OCI-LY7 (cell line): Measurements from ENCODE around the gene ASB17. TPM values are rescaled to one million over a fixed set of nuclear protein-coding genes. Genes with fewer than 3 reads are reported as not detected.

Experiments
- BruUV-seq: library from RNA; stranded (reverse); fragments of 400-500 nt; replicated peaks from 2 replicates; lab custom pipeline; 2021; lab: Mats Ljungman, UMichigan
- CTCF ChIA-PET: fragments of 300-600 bp; sonication (Branson Sonifier 250); formaldehyde crosslinking; loops from one replicate; lab custom pipeline; 2022; ENCODE audit warnings: antibody characterized with exemption; ENCODE audit not compliant: unreplicated experiment; lab: Charles Lee
- POLR2A ChIA-PET: fragments of 300-600 bp; sonication (Branson Sonifier 250); formaldehyde crosslinking; loops from one replicate; lab custom pipeline; 2022; ENCODE audit warnings: antibody characterized with exemption; lab: Charles Lee
- DNase-seq: peaks from one replicate; pipeline ENCODE4 v3.0.0-alpha.2; 2015; ENCODE audit warnings: low spot score
- H2AFZ ChIP-seq: fragments of 200-600 bp; sonication (generic), shearing (Covaris generic); 2 replicates; pipeline ENCODE4 v1.6.1; 2014; ENCODE audit warnings: mild to moderate bottlenecking, antibody characterized with exemption, low read length, moderate library complexity
- H3K27ac ChIP-seq: fragments of 200-600 bp; sonication (generic); 2 replicates; pipeline ENCODE4 v1.5.1; 2014; ENCODE audit warnings: mixed run types, low read depth, mild to moderate bottlenecking, moderate library complexity, low read length, inconsistent platforms; ENCODE audit not compliant: poor library complexity, severe bottlenecking
- H3K36me3 ChIP-seq: fragments of 200-600 bp; sonication (generic); 2 replicates; pipeline ENCODE4 v1.6.1; 2014; ENCODE audit warnings: mild to moderate bottlenecking, antibody characterized with exemption, low read length, moderate library complexity, mixed read lengths; ENCODE audit not compliant: insufficient read depth
- H3K4me1 ChIP-seq: fragments of 200-600 bp; sonication (generic); 2 replicates; pipeline ENCODE4 v1.5.1; 2014; ENCODE audit warnings: mild to moderate bottlenecking, low read length; ENCODE audit not compliant: insufficient read depth, poor library complexity, severe bottlenecking
- H3K4me2 ChIP-seq: fragments of 200-600 bp; sonication (generic); 2 replicates; pipeline ENCODE4 v1.6.1; 2014; ENCODE audit warnings: mild to moderate bottlenecking, low read length
- H3K4me3 ChIP-seq: fragments of 200-600 bp; sonication (generic); 2 replicates; pipeline ENCODE4 v1.5.1; 2014; ENCODE audit warnings: mild to moderate bottlenecking, low read depth, low read length; ENCODE audit not compliant: poor library complexity, severe bottlenecking
- H3K79me2 ChIP-seq: fragments of 200-600 bp; sonication (generic); 2 replicates; pipeline ENCODE4 v1.6.1; 2016; ENCODE audit warnings: low read depth, mild to moderate bottlenecking, low read length, moderate library complexity, mixed read lengths; ENCODE audit not compliant: insufficient read depth
- H3K9me2 ChIP-seq: fragments of 200-600 bp; sonication (generic); 2 replicates; pipeline ENCODE4 v1.6.1; 2016; ENCODE audit warnings: mild to moderate bottlenecking, low read length, mixed read lengths; ENCODE audit not compliant: insufficient read depth
- H3K9me3 ChIP-seq: fragments of 200-600 bp; sonication (generic); 2 replicates; pipeline ENCODE4 v1.6.1; 2014; ENCODE audit warnings: mild to moderate bottlenecking, mixed run types, low read length, mixed read lengths
- H4K20me1 ChIP-seq: fragments of 200-600 bp; sonication (generic); 2 replicates; pipeline ENCODE4 v1.6.1; 2014; ENCODE audit warnings: mild to moderate bottlenecking, antibody characterized with exemption, low read length, moderate library complexity, mixed read lengths; ENCODE audit not compliant: insufficient read depth
- CTCF ChIP-seq: fragments of 200-600 bp; sonication (generic); conservative IDR thresholded peaks from 2 replicates; pipeline ENCODE4 v1.5.1; 2014; ENCODE audit warnings: mild to moderate bottlenecking, antibody characterized with exemption, low read length, moderate library complexity, mixed read lengths
- EZH2phosphoT487 ChIP-seq: fragments of 200-600 bp; sonication (generic); IDR thresholded peaks from 2 replicates; pipeline ENCODE4 v1.6.1; 2018; ENCODE audit warnings: low read depth, borderline replicate concordance, mild to moderate bottlenecking, mixed run types, antibody characterized with exemption, low read length, moderate library complexity, mixed read lengths
- intact Hi-C: fragments of 100-400 bp; cut with micrococcal nuclease; formaldehyde crosslinking; loops from one replicate; pipeline ENCODE4 v1.10.0; 2022; ENCODE audit not compliant: unreplicated experiment
- total RNA-seq, 2 experiments: library from RNA; depleted of rRNA in 1 of 2; stranded (reverse); fragments of >200 nt in 1 of 2; shearing (Covaris generic) in 1 of 2; gene quantifications; 2 replicates each; pipeline ENCODE4 v1.2.3, GENCODE V29; 2014 to 2022

The ASB17 gene
- total RNA-seq, 2 experiments from 2014 or later, result not detected

DNA sequence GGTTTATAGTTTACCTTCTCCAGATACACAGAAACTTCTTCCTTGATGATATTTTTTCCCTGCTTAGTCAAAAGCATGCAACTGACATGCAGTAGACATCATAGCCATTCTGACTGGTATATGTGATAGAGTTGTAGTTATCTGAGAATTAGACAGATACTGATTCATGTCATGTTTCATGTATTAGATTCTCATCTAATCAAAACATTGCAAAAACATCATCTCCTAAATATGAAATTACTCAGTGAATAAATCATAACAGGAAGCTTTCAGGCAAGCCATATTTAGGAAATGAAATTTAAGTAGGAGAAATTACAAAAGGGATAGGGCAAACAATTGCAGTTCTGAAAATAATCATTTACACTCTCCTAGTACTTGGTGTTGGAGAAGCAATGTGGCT lies 38.4 kb upstream of the ASB17 start:
- no peaks in the 10 kb centered on the region for H3K36me3 ChIP-seq
- no peak overlapping the region for H3K4me2 ChIP-seq
- TF ChIP-seq EZH2phosphoT487 (no peak), CTCF (no peak)
- H3K27ac ChIP-seq, result no peak overlapping the region
- no peaks in the 10 kb centered on the region for H4K20me1 ChIP-seq
- no peaks in the 10 kb centered on the region for H3K9me2 ChIP-seq
- no peaks in the 10 kb centered on the region for H3K79me2 ChIP-seq
- no TSS peak for BruUV-seq
- no peaks in the 10 kb centered on the region for H3K4me1 ChIP-seq
- ChIA-PET CTCF (no interaction called here), POLR2A (no interaction called here)
- H3K4me3 ChIP-seq, result no peak overlapping the region
- DNase-seq, result no peak
- no peaks in the 10 kb centered on the region for H3K9me3 ChIP-seq
- intact Hi-C loops, result no loop called here
- H2AFZ ChIP-seq, result no peak overlapping the region

GRCh38 chr1:75969550-75969949 lies 37.3 kb upstream of the ASB17 start:
- TF ChIP-seq EZH2phosphoT487, result no peak
- no peak for TF ChIP-seq CTCF
- BruUV-seq, result no TSS peak

GRCh38 chr1:75967719-75968118 lies 35.5 kb upstream of the ASB17 start:
- ChIA-PET CTCF (no interaction called here), POLR2A (no interaction called here)
- no peak overlapping the region for H2AFZ ChIP-seq
- H3K36me3 ChIP-seq, result no peaks in the 10 kb centered on the region
- BruUV-seq, result no TSS peak
- H3K27ac ChIP-seq, result no peak overlapping the region
- no peaks in the 10 kb centered on the region for H4K20me1 ChIP-seq
- H3K9me3 ChIP-seq, result no peaks in the 10 kb centered on the region
- no peaks in the 10 kb centered on the region for H3K4me1 ChIP-seq
- DNase-seq, result no peak
- H3K9me2 ChIP-seq, result no peaks in the 10 kb centered on the region
- no peak for TF ChIP-seq EZH2phosphoT487
- no peak for TF ChIP-seq CTCF
- no peaks in the 10 kb centered on the region for H3K79me2 ChIP-seq
- no peak overlapping the region for H3K4me3 ChIP-seq
- no peak overlapping the region for H3K4me2 ChIP-seq
- intact Hi-C loops, result no loop called here

More at GRCh38 chr1:75969550-75969949, 37.3 kb upstream of the ASB17 start:
- Histone ChIP-seq H3K27ac (no peak overlapping the region), H3K9me3 (no peaks in the 10 kb centered on the region), H3K36me3 (no peaks in the 10 kb centered on the region), H4K20me1 (no peaks in the 10 kb centered on the region), H3K4me3 (no peak overlapping the region), H3K4me2 (no peak overlapping the region), H2AFZ (no peak overlapping the region), H3K79me2 (no peaks in the 10 kb centered on the region), H3K4me1 (no peaks in the 10 kb centered on the region), H3K9me2 (no peaks in the 10 kb centered on the region)
- DNase-seq, result no peak
- ChIA-PET CTCF (no interaction called here), POLR2A (interaction anchor here (1.3 kb wide), 1 partner anchor 15 kb away, joined by 3 read pairs; no protein-coding TSS in a partner anchor)
- intact Hi-C loops, result no loop called here
